GM12874 (cell line): ENCODE results near the gene RFX1.

Source experiments
- CTCF ChIP-seq: IDR thresholded peaks from 2 replicates; pipeline ENCODE4 v1.5.1; 2011; ENCODE audit warnings: low read depth, mild to moderate bottlenecking, control low read depth, low read length, moderate library complexity; ENCODE audit not compliant: insufficient read depth

Gene RFX1

GRCh38 chr19:13981467-13981866, 24.7 kb downstream of the RFX1 start:
- no peak for TF ChIP-seq CTCF

- no peak for TF ChIP-seq CTCF
These were observed 25.1 kb downstream of the RFX1 start for GRCh38 chr19:13981021-13981420.

GRCh38 chr19:13980340-13980739, 25.8 kb downstream of the RFX1 start:
- no peak for TF ChIP-seq CTCF

GRCh38 chr19:13979686-13980085, 26.4 kb downstream of the RFX1 start:
- no peak for TF ChIP-seq CTCF

GRCh38 chr19:13979244-13979615, 26.9 kb downstream of the RFX1 start:
- TF ChIP-seq CTCF, result no peak

- no peak for TF ChIP-seq CTCF
These were observed 27.5 kb downstream of the RFX1 start for GRCh38 chr19:13978351-13979243.

GRCh38 chr19:13977803-13978202, 28.3 kb downstream of the RFX1 start:
- no peak for TF ChIP-seq CTCF
